Keratinocyte (primary cell): Measurements from ENCODE around the gene CCDC158. TPM values are rescaled to one million over a fixed set of nuclear protein-coding genes. Genes with fewer than 3 reads are reported as not detected.

Source experiments
- DNase-seq: peaks from one replicate; pipeline ENCODE4 v3.0.0-alpha.2; 2011; ENCODE audit warnings: low read depth, missing footprints, low spot score
- FAIRE-seq: peaks from 2 replicates; lab custom pipeline; 2011; peaks lifted over from hg19 to GRCh38; lab: Jason Lieb, UNC
- H2AFZ ChIP-seq: 2 replicates; pipeline ENCODE4 v1.6.0; 2012; ENCODE audit warnings: low read length, control low read depth, inconsistent platforms; ENCODE audit not compliant: control insufficient read depth
- H3K27ac ChIP-seq: 2 replicates; pipeline ENCODE4 v1.5.1; 2011; ENCODE audit warnings: low read length; ENCODE audit not compliant: control insufficient read depth, insufficient read depth
- H3K27me3 ChIP-seq: 3 replicates; pipeline ENCODE4 v1.6.0; 2011; ENCODE audit warnings: low read length; ENCODE audit not compliant: control insufficient read depth, insufficient read depth; ENCODE audit errors: extremely low read depth
- H3K36me3 ChIP-seq, 2 experiments: 2 replicates in 1 of 2; 3 replicates in 1 of 2; pipeline ENCODE4 v1.5.1; 2011; ENCODE audit warnings: low read length in 2 of 2, mild to moderate bottlenecking in 1 of 2; ENCODE audit not compliant: control insufficient read depth in 2 of 2, insufficient read depth in 2 of 2; ENCODE audit errors: extremely low read depth in 1 of 2
- H3K4me1 ChIP-seq: 3 replicates; pipeline ENCODE4 v1.5.1; 2011; ENCODE audit warnings: low read length; ENCODE audit not compliant: control insufficient read depth, insufficient read depth; ENCODE audit errors: extremely low read depth
- H3K4me2 ChIP-seq: 3 replicates; pipeline ENCODE4 v1.6.0; 2011; ENCODE audit warnings: low read depth, low read length; ENCODE audit not compliant: control insufficient read depth, insufficient read depth; ENCODE audit errors: extremely low read depth
- H3K4me3 ChIP-seq, 3 experiments: fragments of 200-600 bp in 1 of 3; sonication (generic) in 1 of 3; 2 replicates in 2 of 3; 3 replicates in 1 of 3; pipeline ENCODE4 v1.5.1; 2011 to 2016; ENCODE audit warnings: low read length in 3 of 3, mild to moderate bottlenecking in 3 of 3, control low read depth in 2 of 3, inconsistent platforms in 1 of 3, low read depth in 1 of 3, mixed read lengths in 1 of 3, mixed run types in 1 of 3, moderate library complexity in 1 of 3; ENCODE audit not compliant: control insufficient read depth in 2 of 3, insufficient read depth in 2 of 3; ENCODE audit errors: extremely low read depth in 1 of 3
- H3K79me2 ChIP-seq: 2 replicates; pipeline ENCODE4 v1.6.0; 2012; ENCODE audit warnings: low read length; ENCODE audit not compliant: control insufficient read depth, insufficient read depth
- H3K9ac ChIP-seq: 3 replicates; pipeline ENCODE4 v1.6.0; 2011; ENCODE audit warnings: low read length; ENCODE audit not compliant: control insufficient read depth, insufficient read depth; ENCODE audit errors: extremely low read depth
- H3K9me1 ChIP-seq: 3 replicates; pipeline ENCODE4 v1.6.0; 2011; ENCODE audit warnings: low read length; ENCODE audit not compliant: control insufficient read depth, insufficient read depth; ENCODE audit errors: extremely low read depth
- H3K9me3 ChIP-seq: 2 replicates; pipeline ENCODE4 v1.5.1; 2012; ENCODE audit warnings: low read depth, low read length; ENCODE audit not compliant: control insufficient read depth
- H4K20me1 ChIP-seq: 3 replicates; pipeline ENCODE4 v1.6.0; 2011; ENCODE audit warnings: low read length; ENCODE audit not compliant: control insufficient read depth, insufficient read depth; ENCODE audit errors: extremely low read depth
- EZH2 ChIP-seq: IDR thresholded peaks from one replicate; pipeline ENCODE4 v1.6.1; 2012; ENCODE audit warnings: inconsistent platforms, mild to moderate bottlenecking, low read length, moderate library complexity
- dilution Hi-C: fragments of 300-500 bp; cut with MboI; formaldehyde crosslinking; loops from one replicate; pipeline ENCODE4 v1.7.0; 2020; ENCODE audit warnings: low sequenced_read_pairs; ENCODE audit not compliant: extremely low pct_ligation_motif_present
- polyA plus RNA-seq, 5 experiments: library from polyadenylated mRNA; depleted of rRNA in 3 of 5; stranded (reverse) in 3 of 5; stranded (forward) in 1 of 5; unstranded in 1 of 5; fragments of >200 nt; gene quantifications; 1 replicate in 1 of 5; 2 replicates in 3 of 5; 3 replicates in 1 of 5; pipeline versions ENCODE4 v1.2.1 to v1.2.3, GENCODE V29; 2011 to 2012; ENCODE audit warnings: missing spikeins in 2 of 5, low read depth in 1 of 5, low replicate concordance in 1 of 5
- TF ChIP-seq, protein P1 (sequence below), 3 experiments: IDR thresholded peaks in 1 of 3; conservative IDR thresholded peaks in 1 of 3; optimal IDR thresholded peaks in 1 of 3; 2 replicates in 2 of 3; 3 replicates in 1 of 3; pipeline versions ENCODE3 to v1.5.1; 2011; ENCODE audit warnings: low read length in 3 of 3, mild to moderate bottlenecking in 3 of 3, moderate library complexity in 2 of 3, control low read depth in 1 of 3, inconsistent platforms in 1 of 3; ENCODE audit not compliant: insufficient read depth in 2 of 3; ENCODE audit errors: extremely low read depth in 1 of 3

Gene CCDC158
- polyA plus RNA-seq, 1 donor (not counting 4 experiments of a cell fraction or from before 2014, with no cell fraction given): not detected

DNA sequence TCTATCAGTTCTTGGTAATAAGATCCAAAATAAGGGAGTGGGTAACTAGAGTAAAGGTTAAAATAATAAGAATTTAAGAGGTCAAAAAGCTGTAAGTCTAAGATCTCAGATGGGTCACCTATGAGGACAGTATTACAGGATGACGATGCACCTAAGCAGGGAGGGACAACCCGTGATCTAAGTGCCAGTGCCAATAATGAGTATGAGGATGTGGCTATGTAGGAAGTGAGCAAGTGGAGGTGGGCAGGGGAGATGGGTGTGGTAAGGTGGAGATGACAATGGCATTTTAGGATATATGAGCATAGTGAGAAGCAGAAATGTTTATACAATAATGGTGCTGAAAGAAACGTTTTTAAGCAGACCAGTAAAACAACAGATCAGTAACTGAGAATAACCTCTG is 19.3 kb downstream of the CCDC158 start:
- Histone ChIP-seq H3K27me3 (peaks cover 11% of the 10 kb centered on the region), H3K4me1 (no peaks in the 10 kb centered on the region), H3K36me3 (no peaks in the 10 kb centered on the region), H4K20me1 (no peaks in the 10 kb centered on the region), H3K9ac (no peak overlapping the region), H3K9me1 (no peaks in the 10 kb centered on the region), H3K4me2 (no peak overlapping the region), H2AFZ (no peak overlapping the region), H3K4me3 (no peak overlapping the region), H3K9me3 (no peaks in the 10 kb centered on the region), H3K27ac (no peak overlapping the region), H3K79me2 (no peaks in the 10 kb centered on the region)
- DNase-seq: no peak
- dilution Hi-C loops: no loop called here
- FAIRE-seq: no peak
- TF ChIP-seq, protein P1, sequence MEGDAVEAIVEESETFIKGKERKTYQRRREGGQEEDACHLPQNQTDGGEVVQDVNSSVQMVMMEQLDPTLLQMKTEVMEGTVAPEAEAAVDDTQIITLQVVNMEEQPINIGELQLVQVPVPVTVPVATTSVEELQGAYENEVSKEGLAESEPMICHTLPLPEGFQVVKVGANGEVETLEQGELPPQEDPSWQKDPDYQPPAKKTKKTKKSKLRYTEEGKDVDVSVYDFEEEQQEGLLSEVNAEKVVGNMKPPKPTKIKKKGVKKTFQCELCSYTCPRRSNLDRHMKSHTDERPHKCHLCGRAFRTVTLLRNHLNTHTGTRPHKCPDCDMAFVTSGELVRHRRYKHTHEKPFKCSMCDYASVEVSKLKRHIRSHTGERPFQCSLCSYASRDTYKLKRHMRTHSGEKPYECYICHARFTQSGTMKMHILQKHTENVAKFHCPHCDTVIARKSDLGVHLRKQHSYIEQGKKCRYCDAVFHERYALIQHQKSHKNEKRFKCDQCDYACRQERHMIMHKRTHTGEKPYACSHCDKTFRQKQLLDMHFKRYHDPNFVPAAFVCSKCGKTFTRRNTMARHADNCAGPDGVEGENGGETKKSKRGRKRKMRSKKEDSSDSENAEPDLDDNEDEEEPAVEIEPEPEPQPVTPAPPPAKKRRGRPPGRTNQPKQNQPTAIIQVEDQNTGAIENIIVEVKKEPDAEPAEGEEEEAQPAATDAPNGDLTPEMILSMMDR (optimal IDR thresholded peaks at IDR 0.05 in 1 of 3, IDR thresholded peaks at IDR 0.05 in 1 of 3, conservative IDR thresholded peaks at IDR 0.05 in 1 of 3; ENCODE audit: extremely low read depth in 1 of 3, insufficient read depth in 2 of 3, low read length in 3 of 3): no peak
- no peak for TF ChIP-seq EZH2

DNA sequence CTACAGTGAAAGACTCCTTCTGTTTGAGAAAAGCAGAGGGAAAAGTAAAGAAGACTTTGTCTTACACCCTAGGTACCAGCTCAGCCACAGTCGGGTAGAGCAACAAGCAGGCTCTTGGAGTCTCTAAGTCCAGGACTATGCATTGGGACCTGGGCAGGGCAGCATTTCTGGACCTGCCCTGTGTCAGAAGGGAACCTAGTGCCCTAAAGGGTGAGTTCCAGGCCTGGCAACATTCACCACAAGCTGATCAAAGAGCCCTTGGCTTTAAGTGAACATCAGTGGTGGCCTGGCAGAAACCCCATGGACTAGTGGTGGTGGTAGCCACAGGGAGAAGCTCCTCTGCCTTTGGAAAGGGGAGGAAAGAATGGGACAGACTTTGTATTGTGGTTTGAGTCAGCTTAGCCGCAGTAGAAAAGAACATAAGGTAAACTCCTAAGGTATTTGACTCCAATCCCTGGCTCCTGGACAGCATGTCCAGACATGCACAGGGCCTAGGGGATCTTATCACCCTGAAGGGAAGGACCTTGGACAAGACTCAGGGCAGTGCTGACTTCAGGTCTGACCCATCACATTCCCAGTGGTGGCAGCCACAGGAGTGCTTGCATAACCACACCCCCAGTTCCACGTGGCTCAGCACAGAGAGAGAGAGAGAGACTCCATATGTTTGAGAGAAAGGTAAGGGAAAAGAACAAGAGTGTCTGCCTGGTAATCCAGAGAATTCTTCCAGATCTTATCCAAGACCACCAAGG is 32.6 kb downstream of the CCDC158 start:
- no peak overlapping the region for H3K9ac ChIP-seq
- no peaks in the 10 kb centered on the region for H4K20me1 ChIP-seq
- no peaks in the 10 kb centered on the region for H3K79me2 ChIP-seq
- H3K9me1 ChIP-seq: peaks cover 4% of the 10 kb centered on the region
- no peak for TF ChIP-seq EZH2
- TF ChIP-seq, protein P1 (optimal IDR thresholded peaks at IDR 0.05 in 1 of 3, IDR thresholded peaks at IDR 0.05 in 1 of 3, conservative IDR thresholded peaks at IDR 0.05 in 1 of 3; ENCODE audit: extremely low read depth in 1 of 3, insufficient read depth in 2 of 3, low read length in 3 of 3): no peak
- no peaks in the 10 kb centered on the region for H3K36me3 ChIP-seq
- no peak overlapping the region for H3K4me3 ChIP-seq
- H3K27ac ChIP-seq: no peak overlapping the region
- peaks cover 12% of the 10 kb centered on the region for H3K4me1 ChIP-seq
- FAIRE-seq: peak; percentile 96
- peak overlapping the region; percentile 55 for H3K4me2 ChIP-seq
- dilution Hi-C loops: no loop called here
- H3K27me3 ChIP-seq: no peaks in the 10 kb centered on the region
- no peaks in the 10 kb centered on the region for H3K9me3 ChIP-seq
- peak; percentile 93 for DNase-seq
- no peak overlapping the region for H2AFZ ChIP-seq
